ENCODE measurements around the gene MAML2.

MAML2 gene

GRCh38 chr11:96038046-96038445 is 304.9 kb downstream of the MAML2 start:
- TF ChIP-seq CTCF (conservative IDR thresholded peaks at IDR 0.05) (no peak), ZFX (IDR thresholded peaks at IDR 0.05) (no peak)
- H3K27ac ChIP-seq, result no peak overlapping the region

GRCh38 chr11:96037405-96037949 is 305.5 kb downstream of the MAML2 start:
- no peak overlapping the region for H3K27ac ChIP-seq
- no peak for TF ChIP-seq CTCF (conservative IDR thresholded peaks at IDR 0.05)
- TF ChIP-seq ZFX (IDR thresholded peaks at IDR 0.05), result no peak

- no peak overlapping the region for H3K27ac ChIP-seq
- TF ChIP-seq ZFX (IDR thresholded peaks at IDR 0.05), result no peak
- TF ChIP-seq CTCF (conservative IDR thresholded peaks at IDR 0.05), result no peak
Measured at GRCh38 chr11:96036863-96037262, 306.1 kb downstream of the MAML2 start.

GRCh38 chr11:96035740-96036078 is 307.3 kb downstream of the MAML2 start:
- no peak for TF ChIP-seq ZFX (IDR thresholded peaks at IDR 0.05)
- TF ChIP-seq CTCF (conservative IDR thresholded peaks at IDR 0.05), result no peak
- H3K27ac ChIP-seq, result no peak overlapping the region

- no peak overlapping the region for H3K27ac ChIP-seq
Measured at GRCh38 chr11:96035031-96035739, 307.8 kb downstream of the MAML2 start.

GRCh38 chr11:96033599-96033998 is 309.4 kb downstream of the MAML2 start:
- TF ChIP-seq ZFX (IDR thresholded peaks at IDR 0.05) (no peak), CTCF (conservative IDR thresholded peaks at IDR 0.05) (no peak)

More at GRCh38 chr11:96035031-96035739, 307.8 kb downstream of the MAML2 start:
- no peak for TF ChIP-seq CTCF (conservative IDR thresholded peaks at IDR 0.05)

GRCh38 chr11:96033095-96033494 is 309.9 kb downstream of the MAML2 start:
- H3K27ac ChIP-seq, result no peak overlapping the region
- no peak for TF ChIP-seq CTCF (conservative IDR thresholded peaks at IDR 0.05)
- no peak for TF ChIP-seq ZFX (IDR thresholded peaks at IDR 0.05)

More at GRCh38 chr11:96033599-96033998, 309.4 kb downstream of the MAML2 start:
- H3K27ac ChIP-seq, result no peak overlapping the region

Data from C4-2B (cell line).